MV-4-11 (cell line): ENCODE results near the gene ZC3H14.

Source experiments
- DNase-seq: peaks from one replicate; lab custom pipeline; 2025; lab: John Stamatoyannopoulos, UW

Gene ZC3H14

DNA sequence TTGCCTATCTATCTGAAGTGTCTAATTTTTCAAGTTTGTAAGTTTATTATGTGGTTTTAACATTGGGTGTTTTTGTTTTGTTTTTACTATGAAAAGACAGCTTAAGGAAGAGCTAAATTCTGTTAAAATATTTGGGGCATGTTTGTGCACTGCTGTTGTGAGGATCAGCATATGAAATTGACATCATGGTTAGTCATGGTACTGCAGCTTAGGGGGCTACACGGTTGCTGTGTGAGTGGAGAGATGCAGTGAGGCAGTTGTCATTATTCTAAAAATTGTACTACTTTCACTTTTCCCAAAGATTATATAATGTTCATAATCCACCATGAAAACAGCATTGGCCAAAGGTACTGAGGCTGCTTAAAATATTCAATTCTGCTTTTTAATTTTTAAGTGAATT lies 49.0 kb downstream of the ZC3H14 start:
- no peak for DNase-seq

DNA sequence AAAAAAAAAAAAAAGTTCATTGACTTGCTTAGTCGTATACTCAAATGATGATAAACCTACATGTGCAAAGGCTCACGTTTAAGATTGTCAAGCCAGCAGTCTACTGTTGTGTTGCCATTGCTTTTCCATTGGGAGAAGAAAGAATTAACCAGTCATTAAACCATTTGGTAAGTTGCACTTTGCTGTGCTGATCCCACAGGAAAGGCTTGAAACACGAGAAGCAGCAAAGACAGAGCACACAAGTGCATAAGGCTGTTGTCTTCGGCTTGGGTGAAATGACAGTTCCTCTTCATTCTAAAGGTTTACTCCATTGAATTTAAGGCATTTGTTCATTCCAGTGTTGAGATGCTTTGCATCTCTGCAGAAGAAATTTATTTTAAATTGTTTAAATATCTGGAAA lies 50.1 kb downstream of the ZC3H14 start:
- no peak for DNase-seq

DNA sequence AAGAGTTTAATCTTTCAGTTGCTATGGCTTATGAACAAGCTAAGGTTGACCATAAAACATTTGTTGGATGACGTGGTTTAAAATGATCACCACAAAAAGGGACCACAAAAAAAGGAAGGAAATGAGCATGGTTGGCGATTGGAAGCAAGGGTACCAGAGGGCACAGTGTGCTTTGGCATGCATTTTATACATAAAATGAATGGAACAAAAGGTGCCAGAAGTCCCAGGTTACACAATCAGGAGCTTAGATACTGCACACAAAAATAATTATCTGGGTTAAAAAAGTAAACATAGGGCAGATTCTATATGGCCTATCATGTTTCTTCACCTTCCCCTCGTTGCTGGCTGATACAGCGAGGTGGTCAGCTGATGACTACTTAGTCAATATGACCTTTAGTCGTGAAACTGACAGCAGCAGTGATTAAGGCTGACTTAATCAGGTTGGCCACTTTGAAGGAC lies 50.7 kb downstream of the ZC3H14 start:
- peak; percentile 75 for DNase-seq

DNA sequence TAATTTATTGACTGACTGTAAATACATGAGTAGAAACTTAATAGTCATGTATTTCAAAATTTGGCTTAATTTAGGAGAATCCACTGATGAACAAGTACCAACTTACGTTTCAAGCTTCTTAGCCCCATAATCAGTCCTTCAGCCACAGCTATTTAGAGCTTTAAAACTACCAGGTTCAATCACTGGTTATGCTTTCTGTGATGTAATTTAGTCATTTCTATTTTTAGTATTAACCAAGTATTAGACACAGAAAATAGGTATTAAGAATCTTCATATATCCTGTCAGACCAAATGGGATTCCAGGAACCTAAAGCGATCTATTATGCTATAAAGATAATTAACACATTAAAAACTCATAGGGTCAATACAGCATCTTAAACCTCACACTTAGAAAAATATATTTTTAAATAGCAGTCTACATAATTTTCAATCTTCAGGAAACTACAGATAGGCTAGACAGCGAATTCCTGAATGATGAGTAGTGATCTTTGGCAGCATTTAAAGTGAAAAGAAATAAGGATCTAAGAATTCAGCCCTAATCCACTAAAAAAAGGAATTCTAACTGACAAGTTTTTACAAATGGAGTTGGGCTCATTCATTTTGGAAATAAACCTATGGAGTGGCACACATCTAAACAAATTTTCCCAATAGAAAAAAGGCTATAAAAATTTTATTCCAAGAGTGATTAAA lies 51.5 kb downstream of the ZC3H14 start:
- DNase-seq = no peak

DNA sequence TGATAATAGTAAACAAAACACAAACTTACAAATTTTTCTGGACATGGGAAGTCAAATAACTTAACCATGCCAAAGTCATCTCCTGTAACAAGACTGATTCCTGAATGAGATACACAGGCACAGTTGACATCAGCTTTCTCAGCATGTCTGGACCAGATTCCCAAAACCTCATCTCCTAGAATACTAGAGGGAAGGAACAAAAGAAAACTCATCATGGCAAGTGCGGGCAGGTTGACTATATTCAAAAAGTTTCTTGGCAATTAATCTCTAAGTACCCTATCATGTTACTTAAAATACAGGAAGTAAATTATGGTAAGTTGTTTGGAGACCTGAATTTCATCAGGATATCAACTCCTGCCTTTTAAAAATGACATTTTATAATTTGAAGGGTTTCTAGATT lies 53.9 kb downstream of the ZC3H14 start:
- DNase-seq = no peak

DNA sequence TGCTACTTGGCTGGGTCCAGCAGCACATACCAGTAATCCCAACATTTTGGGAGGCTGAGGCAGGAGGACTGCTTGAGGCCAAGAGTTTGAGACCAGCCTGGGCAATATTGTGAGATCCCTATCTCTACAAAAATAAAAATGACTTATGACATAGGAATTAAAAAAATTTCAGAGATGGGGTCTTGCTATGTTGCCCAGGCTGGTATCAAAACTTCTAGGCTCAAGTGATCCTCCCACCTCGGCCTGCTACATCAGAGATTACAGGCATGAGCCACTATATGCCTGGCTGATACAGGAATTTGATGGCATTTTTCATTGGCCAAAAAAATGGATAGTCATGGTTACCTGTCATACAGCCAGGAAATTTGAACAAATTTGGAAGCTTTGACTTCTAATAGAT lies 54.6 kb downstream of the ZC3H14 start:
- DNase-seq = no peak

DNA sequence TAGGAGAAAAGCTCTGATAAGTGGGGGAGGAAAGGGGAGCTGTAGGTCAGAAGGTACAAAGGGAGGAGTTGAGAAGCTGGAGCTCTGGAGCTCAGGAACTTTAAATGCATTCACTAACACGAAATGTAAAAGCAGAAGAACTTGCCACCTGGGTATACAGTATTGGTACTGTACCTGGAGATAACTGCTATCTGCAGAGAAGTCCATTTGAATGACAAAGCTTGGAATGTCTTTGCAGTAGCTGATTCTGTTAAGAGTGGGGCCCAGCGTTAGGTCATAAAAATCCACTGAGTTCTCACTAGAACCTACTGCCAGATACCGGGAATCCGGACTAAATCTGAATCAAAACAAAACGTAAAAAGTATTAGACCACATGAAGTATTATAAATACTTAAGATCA lies 55.6 kb downstream of the ZC3H14 start:
- no peak for DNase-seq

DNA sequence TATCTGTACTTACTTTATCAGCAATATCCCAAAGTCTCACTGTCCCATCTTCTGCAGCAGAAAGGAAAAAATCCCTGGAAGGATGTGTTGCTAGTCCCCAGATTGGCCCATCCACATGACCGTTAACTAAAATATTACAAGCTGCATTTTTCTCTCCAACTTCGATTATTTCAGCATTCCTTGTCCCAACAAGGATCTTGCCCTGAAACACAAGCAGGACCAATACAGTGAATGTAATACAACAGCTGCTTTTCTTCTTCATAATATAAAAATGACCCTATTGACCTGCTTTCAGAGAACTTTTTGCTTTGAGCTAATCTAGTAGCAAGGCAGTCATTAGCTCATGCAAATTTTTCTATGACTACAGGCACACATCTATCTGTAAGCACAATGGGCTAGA lies 58.3 kb downstream of the ZC3H14 start:
- no peak for DNase-seq

DNA sequence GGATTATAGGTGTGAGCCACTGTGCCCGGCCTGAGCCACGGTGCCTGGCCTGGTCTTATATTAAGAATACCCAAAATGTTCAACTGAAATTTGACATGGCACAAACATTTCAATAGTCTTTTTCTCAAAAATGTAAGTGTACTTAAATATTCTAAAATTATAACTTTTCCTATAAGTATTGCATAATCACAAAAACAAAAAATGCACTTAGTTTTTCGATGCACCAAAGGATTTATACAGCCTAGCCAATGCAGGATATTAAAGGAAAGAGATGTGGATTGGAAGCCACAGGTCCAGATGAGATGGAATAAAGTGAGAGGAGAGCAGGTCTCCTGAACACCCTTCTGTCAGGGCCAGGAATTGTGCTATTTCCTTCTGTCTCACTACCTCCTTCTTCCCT lies 62.8 kb downstream of the ZC3H14 start:
- DNase-seq = no peak

DNA sequence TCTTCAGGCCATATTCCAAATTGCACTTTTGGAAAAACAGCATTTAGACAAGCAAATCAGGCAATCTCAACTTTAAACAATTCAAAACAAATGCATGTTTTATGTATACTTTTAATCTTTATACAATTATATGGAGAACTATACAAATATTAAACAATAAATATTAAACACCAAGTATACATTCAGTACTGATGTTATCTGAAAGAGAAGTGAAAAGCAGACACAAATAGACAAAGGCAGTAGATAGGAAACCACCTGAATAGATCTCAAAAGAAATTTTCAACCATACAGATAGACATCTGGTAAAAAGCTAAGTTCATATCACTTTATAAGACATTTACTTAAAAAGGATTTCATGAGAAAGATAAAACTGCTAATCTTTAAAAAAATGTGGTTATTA lies 65.2 kb downstream of the ZC3H14 start:
- no peak for DNase-seq

DNA sequence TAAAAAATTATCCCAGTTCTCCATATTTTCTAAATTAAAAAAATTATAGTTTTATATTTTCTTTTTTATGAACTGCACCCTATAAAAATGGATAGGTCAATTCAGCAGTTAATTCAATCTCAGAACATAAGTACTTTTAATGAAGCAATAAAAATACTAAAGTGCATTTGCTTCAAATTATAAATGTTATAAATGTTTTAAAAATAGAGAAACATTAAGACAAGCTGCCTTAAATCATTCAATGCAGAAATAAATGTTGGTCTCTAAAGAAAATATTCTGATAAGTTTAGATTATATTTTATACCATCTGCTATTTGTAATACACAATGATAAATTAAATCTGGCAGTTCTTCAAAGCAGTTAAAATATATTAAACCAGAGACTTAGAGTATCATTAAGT lies 65.6 kb downstream of the ZC3H14 start:
- DNase-seq = no peak

DNA sequence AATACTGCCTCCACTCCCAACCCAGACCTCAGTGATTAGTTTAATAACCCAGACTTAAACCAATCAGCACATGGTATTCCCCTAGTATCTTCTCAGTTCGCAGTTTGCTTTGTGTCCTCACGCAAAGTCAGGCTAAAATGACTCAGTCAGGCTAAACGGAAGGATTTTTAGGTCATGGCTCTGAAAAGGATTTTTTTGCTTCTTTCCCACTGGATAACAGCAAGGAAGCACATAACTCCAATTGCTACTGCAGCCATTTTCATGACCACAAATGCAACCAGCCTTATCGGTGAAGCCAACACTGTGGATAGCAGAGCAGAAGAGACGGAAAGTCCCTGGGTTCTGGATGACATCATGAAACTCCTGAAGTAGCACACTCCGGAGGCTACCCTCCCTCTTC lies 67.7 kb downstream of the ZC3H14 start:
- no peak for DNase-seq

DNA sequence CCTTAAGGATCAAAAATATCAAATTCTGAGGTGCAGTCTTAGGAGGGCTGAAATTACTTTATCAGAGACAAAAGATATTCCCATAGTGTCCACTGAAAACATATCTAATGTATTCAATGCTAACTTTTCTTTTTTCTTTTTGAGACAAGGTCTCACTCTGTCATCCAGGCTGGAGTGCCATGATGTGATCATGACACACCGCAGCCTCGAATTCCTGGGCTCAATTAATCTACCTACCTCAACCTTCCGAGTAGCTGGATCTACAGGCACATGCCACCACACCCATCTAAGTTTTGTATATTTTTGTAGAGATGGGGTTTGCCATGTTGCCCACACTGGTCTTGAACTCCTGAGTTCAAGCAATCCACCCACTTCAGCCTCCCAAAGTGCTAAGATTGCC lies 68.3 kb downstream of the ZC3H14 start:
- no peak for DNase-seq

DNA sequence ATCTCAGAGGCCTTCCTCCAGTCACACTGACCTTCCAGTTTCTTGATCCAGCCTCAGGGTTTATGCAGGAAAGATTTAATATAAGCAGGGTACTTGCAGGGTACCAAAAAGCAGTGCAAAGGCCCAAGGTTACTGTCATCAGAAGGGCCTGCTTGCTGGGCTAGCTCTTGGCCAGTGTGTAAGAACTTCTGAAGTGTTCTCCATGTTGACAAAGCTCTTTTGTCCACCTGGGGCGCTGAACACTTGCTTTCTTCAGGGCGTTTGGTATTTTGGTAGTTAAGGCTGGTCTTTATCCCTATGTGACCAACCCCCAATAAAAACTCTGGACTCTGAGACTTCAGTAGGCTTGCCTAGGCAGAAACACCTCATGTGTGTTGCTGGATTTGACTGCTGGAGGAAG lies 69.7 kb downstream of the ZC3H14 start:
- DNase-seq = no peak

DNA sequence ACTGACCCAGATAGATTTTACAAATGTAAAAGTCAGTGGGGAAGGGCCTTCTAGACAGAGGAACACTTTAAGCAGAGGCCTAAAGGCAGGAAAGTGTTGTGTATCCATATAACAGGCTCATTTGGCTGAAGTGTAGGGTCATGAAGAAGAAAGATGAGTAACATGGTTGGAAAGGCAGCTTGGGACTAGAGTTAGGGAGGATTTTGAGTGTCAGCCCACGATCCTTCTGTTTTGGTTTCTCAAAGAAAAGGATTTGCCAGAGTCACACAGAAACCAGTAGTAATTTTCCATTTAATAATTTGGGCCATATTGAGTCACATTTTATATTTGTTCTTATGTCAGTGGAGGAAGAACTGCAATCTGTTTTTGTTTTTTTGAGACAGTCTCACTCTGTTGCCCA lies 76.4 kb downstream of the ZC3H14 start:
- no peak for DNase-seq

DNA sequence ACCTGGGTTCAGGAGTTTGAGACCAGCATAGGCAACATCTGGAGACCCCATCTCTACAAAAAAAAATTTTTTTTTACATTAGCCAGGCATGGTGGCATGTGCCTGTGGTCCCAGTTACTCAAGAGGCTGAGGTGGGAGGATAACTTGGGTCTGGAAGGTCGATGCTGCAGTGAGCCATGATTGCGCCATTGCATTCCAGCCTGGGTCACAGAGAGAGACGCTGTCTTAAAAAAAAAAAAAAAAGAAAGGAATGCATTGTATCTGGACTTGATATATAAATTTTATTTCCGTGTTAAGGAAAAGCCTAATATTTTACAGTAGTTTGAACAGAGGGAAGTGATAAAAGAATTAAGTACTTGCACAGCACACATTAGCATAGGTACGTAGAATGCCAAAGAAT lies 97.2 kb downstream of the ZC3H14 start:
- DNase-seq = peak; percentile 1

DNA sequence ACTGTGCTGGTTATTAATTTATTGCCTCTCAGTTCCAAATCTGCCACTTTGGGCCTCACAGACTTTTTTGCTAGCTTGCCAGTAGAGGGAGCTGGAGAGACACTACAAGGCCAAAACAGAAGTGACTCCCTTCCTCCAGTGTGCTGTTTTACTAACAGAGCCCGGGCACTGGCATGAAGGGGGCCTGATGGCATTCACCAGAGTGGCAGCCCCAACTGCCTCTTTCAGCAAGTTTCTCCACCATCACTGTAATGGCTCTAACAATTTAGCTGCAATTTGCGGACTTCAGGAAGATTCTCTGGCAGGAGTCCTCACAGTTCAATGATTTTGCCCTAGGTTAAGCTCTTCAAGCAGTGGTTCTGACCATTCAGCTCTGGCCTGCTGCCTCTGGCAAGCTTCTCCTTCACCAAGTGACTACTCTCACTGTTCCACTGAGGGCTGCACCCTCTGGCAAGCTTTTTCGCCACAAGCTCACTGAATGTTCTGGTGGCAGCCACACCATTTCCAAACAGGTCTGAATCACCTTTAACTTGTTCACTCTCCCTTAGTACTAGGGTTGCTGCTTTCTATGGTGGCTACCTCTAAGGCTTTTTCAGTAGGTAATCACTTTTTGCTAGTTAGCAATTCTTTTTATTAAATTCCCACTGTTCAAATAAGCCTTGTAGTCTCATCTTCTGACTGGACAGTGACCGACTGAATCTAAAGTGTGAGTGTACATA lies 104.9 kb downstream of the ZC3H14 start:
- peak; percentile 80 for DNase-seq

DNA sequence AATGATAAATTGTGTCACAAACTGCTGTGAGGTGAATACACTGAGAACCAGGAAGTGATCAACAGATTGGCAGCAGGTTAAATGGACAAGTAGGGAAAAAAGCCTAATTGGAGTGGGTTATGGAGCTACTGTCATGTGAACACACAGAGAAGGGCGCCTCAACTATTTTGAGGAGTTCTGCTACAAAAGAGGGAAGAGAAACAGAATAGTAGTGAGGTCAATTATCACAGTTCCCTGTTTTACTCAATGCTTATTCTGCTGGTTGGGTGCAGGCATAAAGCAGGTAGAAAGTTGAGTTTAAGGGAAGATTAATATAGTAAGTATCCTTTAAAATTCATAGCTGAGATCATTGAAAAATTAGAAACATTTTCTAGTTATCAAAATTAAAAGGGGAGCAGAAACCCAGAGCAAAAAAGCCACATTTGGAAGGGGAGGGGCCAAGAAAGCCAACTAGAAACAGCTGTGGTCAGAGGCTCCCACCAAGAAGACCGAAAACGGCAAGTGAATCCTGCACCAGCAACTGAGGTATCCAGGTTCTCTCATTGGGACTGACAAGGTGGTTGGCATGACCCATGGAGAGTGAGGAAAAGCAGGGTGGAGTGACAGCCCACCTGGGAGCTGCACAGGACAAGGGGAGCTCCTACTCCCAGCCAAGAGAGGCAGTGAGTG lies 105.7 kb downstream of the ZC3H14 start:
- peak; percentile 82 for DNase-seq

DNA sequence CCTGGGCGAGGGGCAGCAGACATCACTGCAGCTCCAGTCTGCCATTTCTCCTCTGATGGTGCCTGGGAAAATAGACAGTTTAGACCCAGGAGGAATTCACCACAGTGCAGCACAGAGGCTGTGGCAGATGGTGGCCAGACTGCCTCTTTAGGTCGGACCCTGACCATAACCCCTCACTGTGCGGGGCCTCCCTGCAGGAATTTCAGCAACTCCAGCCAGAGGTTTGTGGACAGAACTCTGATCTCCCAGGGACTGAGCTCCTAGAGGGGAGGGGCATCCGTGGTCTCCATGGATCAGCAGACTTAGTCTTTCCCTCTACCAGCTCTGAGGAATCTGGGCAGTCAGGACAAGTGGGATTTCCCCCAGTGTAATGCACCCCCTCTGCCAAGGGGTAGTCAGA lies 106.5 kb downstream of the ZC3H14 start:
- DNase-seq = no peak
